HG02623 (cell line): ENCODE data around the gene SPATA1.
"Not testable (repeated sequence)": the region's sequence is repeated elsewhere in the genome, so short reads cannot be mapped to it uniquely, and the experiment has no call there.

Experiments
- ATAC-seq: cut with Tn5 transposase; IDR thresholded peaks from one replicate; pipeline ENCODE4 v1.9.1; 2021; ENCODE audit warnings: moderate library complexity; ENCODE audit not compliant: unreplicated experiment

Gene SPATA1

DNA sequence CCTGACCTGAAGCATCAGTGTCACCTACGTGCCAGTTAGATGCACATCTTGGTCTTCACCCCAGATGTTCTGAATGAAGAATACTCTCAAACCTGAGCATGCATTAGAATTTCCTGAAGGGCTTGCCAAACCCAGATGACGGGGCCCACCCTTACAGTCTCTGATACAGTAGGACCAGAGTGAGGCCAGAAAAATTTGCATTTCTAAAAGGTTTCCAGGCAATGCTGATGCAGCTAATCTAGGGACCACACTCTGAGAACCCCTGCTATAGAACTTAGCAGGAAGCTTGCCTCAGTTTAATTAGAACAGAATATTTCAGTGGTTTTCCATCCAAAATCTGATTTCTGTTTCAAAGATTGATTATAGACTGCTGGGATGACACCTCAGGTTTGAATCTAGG lies 77.9 kb downstream of the SPATA1 start:
- ATAC-seq, result no peak

DNA sequence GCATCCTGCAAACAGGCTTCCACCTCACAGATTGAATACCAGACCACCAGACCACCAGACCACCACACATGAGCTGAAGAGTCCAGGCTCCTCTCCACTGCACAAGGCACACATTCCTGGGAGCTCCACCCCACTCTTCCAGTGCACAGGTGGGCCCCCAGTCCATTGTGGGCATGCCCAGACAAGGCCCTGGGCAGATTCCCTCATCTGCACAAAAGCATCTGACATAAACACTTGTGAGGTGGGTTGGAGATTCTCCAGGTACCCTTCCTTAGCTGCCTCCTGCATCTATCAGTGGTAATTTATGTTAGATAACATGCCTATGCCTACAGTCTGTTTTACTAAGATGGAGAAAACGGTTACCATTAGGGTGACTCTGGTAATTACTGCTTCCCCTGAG lies 79.6 kb downstream of the SPATA1 start:
- no peak for ATAC-seq

GRCh38 chr1:84587099-84587498 lies 80.9 kb downstream of the SPATA1 start:
- ATAC-seq, result no peak

DNA sequence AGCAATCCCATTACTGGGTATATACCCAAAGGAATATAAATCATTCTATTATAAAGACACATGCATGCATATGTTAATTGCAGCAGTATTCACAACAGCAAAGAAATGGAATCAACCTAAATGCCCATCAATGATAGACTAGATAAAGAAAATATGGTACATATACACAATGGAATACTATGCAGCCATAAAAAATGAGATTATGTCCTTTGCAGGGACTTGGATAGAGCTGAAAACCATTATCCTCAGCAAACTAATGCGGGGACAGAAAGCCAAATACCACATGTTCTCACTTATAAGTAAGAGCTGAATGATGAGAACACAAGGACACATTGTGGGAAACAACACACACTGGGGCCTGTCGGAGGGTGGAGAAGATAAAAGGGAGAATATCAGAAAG lies 88.8 kb downstream of the SPATA1 start:
- not testable (repeated sequence) for ATAC-seq

- no peak for ATAC-seq
Observed at GRCh38 chr1:84597011-84597410, 90.8 kb downstream of the SPATA1 start.

DNA sequence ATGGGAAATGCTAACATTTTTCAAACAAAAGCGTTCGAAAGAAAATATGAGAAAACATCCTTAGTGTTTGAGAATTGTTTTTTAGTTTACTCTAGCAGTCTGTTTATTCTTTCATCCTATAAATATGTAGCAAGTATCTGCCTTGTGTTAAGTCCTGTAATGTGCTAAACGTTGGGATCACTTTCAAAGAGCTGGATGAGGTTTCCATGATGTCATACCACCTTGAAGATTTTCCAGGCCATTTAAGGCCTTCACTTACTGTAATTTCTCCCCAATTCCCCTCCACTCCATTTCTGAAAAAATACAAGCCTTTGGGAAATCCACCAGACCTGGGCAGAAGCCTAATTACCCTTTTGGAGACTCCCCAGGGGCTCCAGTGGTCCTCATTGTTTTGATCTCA lies 92.2 kb downstream of the SPATA1 start:
- no peak for ATAC-seq

GRCh38 chr1:84598846-84599741 lies 92.9 kb downstream of the SPATA1 start:
- ATAC-seq, result peak; percentile 86

- ATAC-seq, result no peak
Observed at GRCh38 chr1:84600796-84601195, 94.6 kb downstream of the SPATA1 start.

DNA sequence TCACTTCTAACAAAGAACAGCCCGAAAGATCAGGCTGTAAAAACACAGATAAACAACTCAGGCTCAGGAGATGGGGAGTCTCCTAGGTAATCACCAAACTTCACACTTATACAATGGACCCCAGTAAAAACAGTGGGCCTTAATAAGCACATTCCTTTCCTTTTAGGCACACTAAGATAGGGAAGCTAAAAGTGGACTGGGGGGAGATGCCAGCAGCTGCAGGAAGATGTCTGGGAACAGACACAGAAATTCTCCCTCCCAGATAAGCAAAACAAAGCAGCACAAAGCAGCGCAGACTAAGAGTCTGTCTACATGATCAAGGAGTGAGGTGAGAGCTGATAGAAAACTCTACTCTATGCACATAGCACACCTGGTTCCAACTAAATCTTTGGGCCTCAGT lies 97.0 kb downstream of the SPATA1 start:
- no peak for ATAC-seq

- no peak for ATAC-seq
Observed at GRCh38 chr1:84603941-84604830, 98.0 kb downstream of the SPATA1 start.

- no peak for ATAC-seq
Observed at GRCh38 chr1:84605157-84605556, 99.0 kb downstream of the SPATA1 start.

DNA sequence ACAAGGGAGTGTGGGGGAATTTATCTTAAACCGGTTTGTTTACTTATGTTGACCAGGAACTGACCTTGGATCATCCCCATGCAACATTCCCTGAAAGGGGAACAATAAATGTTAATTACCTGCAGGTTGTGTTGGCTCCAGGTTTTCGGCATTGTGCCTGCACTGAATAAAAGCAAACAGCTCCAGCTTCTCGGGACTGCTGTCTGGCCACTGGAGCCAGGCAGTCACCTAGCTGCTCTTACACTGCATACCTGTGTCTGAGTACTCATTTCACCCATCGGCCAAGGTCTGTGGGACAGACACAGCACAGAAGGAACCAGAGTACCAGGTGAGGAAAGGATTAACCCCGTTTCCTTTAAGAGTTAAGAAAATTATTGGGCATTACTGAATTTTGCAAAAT lies 100.8 kb downstream of the SPATA1 start:
- ATAC-seq, result no peak

GRCh38 chr1:84611091-84611490 lies 104.9 kb downstream of the SPATA1 start:
- no peak for ATAC-seq

DNA sequence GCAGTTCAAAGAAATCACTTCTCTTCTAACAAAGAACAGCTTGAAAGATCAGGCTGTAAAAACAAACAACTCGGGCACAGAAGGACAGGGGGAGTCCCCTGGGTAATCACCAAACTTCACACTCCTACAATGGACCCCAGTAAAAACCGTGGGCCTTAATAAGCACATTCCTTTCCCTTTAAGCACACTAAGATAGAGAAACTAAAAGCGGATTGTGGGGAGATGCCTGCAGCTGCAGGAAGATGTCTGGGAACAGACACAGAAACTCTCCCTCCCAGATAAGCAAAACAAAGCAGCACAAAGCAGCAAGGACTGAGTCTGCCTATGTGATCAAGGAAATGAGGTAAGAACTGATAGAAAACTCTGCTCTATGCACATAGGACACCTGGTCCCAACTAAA lies 105.6 kb downstream of the SPATA1 start:
- ATAC-seq, result no peak

- ATAC-seq, result no peak
Observed at GRCh38 chr1:84613026-84613425, 106.8 kb downstream of the SPATA1 start.

DNA sequence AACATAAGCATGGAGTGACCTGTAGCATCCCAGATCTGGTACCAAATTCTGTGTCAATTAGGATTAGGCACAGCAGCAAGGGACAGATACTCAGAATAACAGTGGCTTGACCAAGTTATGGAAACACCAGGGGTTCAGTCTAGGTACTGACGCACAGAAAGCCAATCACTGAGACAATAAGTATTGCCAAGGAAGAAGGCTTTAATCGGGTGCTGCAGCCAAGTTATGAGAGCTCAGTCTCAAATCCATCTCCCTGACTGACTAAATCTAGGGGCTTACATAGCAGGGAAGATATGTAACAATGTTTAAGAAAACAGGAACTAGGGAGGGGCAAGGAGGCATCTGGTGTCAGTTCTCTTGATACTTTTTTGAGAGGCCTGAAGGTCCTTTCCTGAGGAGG lies 107.7 kb downstream of the SPATA1 start:
- ATAC-seq, result no peak

DNA sequence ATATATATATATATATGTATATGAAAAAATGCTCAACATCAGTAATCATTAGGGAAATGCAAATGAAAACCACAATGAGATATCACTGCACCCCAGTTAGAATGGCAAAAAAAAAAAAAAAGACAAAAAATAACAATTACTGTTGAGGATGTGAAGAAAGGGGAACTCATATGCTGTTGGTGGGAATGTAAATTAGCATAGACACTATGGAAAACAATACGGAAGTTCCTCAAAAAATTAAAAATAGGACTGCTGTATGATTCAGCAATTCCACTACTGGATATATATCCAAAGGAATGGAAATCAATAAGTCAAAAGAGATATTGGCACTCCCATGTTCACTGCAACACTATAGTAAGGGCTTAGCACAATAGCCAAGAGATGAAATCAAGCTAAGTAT lies 109.6 kb downstream of the SPATA1 start:
- ATAC-seq, result no peak
